ENCODE data around the gene ATP1B2.
"Not testable (repeated sequence)": the region's sequence is repeated elsewhere in the genome, so short reads cannot be mapped to it uniquely, and the experiment has no call there.

The ATP1B2 gene

DNA sequence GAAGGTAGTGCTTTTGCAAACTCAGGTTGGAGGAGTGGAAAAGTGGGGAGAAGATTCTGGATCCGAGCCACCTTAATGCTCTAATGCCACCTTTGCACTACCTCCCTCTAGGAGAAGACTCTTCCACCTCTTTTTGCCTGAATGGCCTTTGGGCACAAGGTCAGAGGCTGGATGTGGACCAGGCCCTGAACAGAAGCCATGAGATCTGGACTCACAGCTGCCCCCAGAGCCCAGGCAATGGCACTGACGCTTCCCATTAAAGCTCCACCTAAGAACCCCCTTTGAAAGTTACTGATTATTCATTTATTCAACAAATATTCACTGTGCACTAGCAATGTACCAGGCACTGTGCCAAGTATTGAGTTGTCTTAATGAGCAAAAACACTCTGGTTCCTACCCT is 17.6 kb upstream of the ATP1B2 start:
- no peak for DNase-seq

DNA sequence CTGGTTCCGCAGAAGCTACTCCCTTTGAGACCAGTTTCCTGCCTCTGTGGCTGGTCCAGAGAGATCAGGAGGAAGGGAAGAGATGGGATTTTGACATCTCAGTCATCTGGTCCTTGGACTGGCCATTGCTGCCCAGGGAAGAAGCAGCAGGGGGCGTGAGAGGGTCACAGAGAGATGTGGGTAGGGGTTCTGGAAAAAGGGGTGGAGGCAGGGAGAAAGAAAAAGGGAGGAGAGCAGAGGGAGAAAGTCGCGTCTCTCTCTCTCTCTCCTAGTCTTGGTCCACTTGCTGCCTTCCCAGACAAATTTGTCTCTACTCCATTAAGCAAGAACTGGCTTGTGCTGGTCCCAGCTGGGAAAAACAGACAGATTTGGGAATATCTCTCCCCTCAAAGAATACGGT is 16.3 kb upstream of the ATP1B2 start:
- peak in 31 of 56 donors; percentile 8 to 74 (median 33) for DNase-seq

DNA sequence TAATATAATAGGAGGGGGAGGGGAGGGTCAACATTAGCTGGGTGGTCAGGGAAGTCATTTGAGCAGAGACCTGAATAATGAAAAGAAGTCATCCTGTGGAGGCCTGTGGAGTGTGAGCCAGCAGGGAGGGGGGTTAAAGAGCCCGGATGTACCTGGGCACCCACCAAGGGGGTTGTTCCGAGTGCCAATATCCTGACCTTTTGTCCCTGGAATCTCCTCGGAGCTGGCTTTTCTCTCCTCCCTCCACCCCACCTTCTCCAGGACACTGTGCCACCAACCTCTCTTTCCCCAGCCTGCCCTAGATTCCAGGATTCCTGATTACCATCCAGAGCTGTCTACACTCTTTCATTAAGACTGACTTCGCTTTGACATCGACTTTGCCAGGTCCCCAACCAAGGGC is 14.6 kb upstream of the ATP1B2 start:
- no peak for DNase-seq

- no peak for DNase-seq
These were observed 9.9 kb upstream of the ATP1B2 start for GRCh38 chr17:7640783-7641182.

DNA sequence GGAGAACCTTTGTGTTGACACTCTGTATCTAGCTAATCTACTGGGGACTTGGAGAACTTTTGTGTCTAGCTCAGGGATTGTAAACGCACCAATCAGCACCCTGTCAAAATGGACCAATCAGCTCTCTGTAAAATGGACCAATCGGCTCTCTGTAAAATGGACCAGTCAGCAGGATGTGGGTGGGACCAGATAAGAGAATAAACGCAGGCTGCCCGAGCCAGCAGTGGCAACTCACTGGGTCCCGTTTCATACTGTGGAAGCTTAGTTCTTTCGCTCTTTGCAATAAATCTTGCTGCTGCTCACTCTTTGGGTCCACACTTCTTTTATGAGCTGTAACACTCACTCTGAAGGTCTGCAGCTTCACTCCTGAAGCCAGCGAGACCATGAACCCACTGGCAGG is 9.1 kb upstream of the ATP1B2 start:
- not testable (repeated sequence) for DNase-seq

DNA sequence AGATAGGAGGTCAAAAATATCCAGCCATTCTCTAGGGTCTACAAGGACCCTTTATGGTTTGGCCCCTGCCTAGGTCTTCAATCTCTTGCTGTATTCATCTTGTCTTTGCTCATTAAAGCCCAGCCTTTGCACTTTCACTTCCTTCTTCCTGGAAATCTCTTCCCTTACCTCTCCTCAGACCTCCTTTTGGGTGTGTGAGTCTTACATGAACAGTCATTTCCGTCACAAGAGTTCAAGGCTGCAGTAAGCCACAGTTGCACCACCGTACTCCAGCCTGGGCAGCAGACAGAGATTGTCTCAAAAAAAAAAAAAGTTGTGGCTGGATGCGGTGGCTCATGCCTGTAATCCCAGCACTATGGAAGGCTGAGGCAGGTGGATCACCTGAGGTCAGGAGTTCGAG is 6.0 kb upstream of the ATP1B2 start:
- DNase-seq, result no peak

GRCh38 chr17:7646457-7646856 is 4.3 kb upstream of the ATP1B2 start:
- DNase-seq, result no peak

DNA sequence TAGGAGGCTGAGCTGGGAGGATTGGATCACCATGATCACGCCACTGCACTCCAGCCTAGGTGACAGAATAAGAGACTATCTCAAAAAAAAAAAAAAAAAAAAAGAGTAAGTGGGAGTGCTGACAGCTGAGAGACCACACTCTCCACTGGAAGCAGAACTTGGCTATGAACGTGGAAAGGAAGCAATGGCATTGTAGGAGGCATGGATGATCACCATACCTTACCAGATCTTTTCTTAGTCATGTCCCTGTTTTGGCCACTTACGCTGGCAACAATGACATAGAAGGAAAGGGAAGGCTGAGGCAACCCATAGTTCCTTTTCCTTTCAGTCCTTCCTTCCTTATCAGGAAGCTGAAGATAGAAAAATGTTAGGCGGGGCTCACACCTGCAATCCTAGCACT is 3.7 kb upstream of the ATP1B2 start:
- DNase-seq, result no peak

GRCh38 chr17:7651097-7651664 is 455 bp downstream of the ATP1B2 start:
- DNase-seq, result peak in 1 of 56 donors; percentile 52

GRCh38 chr17:7651665-7652387 is 1.1 kb downstream of the ATP1B2 start:
- peak in 26 of 56 donors; percentile 8 to 69 (median 38) for DNase-seq

GRCh38 chr17:7652388-7653356 is 1.9 kb downstream of the ATP1B2 start:
- DNase-seq, result peak in 4 of 56 donors; percentile 1 to 34 (median 12)

- DNase-seq, result peak in 10 of 56 donors; percentile 8 to 67 (median 26)
These were observed 4.3 kb downstream of the ATP1B2 start for GRCh38 chr17:7654832-7655540.

GRCh38 chr17:7655541-7655840 is 4.8 kb downstream of the ATP1B2 start:
- no peak for DNase-seq

DNA sequence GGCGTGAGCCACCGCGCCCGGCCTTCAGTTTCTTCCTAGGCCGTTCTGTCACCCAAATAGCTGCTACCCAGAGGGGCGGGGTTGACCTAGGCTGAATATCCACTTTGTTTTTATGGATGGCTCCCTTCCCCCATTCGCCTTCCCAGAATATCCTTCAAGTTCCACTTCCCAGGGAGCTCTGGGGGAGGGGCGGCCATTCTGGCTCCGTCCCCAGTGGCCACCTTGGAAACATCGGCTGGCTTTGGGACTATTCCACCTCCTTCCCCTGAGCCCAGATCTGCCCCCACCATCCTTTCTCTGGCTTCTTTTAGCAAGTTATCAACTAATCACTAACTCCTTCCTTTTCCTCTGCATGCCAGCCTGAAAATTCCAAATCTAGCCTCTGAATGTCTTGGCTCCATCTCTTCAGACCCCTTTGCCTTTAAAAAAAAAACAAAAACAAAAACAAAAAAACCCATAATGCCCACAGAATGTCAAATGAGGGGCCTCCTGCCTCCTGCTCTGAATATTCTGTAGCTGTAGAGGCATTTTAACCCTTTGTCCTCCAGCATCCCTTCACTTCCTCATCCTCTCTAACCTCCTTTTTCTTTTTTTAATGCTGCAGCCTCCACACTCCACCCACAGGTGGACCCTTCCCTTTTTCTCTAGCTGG is 6.4 kb downstream of the ATP1B2 start:
- DNase-seq, result peak in 44 of 56 donors; percentile 15 to 86 (median 46)

GRCh38 chr17:7667656-7668406 is 17.1 kb downstream of the ATP1B2 start:
- DNase-seq, result peak in 46 of 56 donors; percentile 23 to 85 (median 68)

DNA sequence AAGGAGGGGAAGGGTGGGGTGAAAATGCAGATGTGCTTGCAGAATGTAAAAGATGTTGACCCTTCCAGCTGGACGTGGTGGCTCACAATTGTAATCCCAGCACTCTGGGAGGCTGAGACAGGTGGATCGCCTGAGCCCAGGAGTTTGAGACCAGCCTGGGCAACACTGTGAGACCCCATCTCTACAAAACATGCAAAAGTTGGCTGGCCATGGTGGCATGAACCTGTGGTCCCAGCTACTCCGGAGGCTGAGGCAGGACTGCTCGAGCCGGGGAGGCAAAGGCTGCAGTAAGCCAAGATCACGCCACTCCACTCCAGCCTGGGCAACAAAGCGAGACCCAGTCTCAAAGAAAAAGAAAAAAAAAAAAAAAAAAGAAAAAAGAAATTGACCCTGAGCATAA is 17.8 kb downstream of the ATP1B2 start:
- DNase-seq, result peak in 2 of 56 donors; percentile 4 to 12

DNA sequence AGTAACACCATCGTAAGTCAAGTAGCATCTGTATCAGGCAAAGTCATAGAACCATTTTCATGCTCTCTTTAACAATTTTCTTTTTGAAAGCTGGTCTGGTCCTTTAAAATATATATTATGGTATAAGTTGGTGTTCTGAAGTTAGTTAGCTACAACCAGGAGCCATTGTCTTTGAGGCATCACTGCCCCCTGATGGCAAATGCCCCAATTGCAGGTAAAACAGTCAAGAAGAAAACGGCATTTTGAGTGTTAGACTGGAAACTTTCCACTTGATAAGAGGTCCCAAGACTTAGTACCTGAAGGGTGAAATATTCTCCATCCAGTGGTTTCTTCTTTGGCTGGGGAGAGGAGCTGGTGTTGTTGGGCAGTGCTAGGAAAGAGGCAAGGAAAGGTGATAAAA is 22.5 kb downstream of the ATP1B2 start:
- no peak for DNase-seq

- no peak for DNase-seq
These were observed 24.2 kb downstream of the ATP1B2 start for GRCh38 chr17:7674934-7675333.

GRCh38 chr17:7676533-7676932 is 25.8 kb downstream of the ATP1B2 start:
- DNase-seq, result no peak

GRCh38 chr17:7677388-7678067 is 26.8 kb downstream of the ATP1B2 start:
- no peak for DNase-seq

Measured in nucleus accumbens (tissue), 56 donors.